ENCODE data around the gene PDE6A.

Gene PDE6A

DNA sequence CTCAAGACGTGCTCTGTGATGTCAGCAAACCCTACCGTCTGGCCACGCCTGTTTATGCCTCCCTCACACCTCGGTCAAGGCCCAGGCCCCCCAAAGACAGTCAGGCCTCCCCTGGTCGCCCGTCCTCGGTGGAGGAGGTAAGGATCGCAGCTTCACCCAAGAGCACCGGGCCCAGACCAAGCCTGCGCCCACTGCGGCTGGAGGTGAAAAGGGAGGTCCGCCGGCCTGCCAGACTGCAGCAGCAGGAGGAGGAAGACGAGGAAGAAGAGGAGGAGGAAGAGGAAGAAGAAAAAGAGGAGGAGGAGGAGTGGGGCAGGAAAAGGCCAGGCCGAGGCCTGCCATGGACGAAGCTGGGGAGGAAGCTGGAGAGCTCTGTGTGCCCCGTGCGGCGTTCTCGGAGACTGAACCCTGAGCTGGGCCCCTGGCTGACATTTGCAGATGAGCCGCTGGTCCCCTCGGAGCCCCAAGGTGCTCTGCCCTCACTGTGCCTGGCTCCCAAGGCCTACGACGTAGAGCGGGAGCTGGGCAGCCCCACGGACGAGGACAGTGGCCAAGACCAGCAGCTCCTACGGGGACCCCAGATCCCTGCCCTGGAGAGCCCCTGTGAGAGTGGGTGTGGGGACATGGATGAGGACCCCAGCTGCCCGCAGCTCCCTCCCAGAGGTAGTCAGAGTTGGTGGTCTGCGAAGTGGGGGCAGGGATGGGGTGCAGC is 111.3 kb downstream of the PDE6A start:
- no peak for DNase-seq

DNA sequence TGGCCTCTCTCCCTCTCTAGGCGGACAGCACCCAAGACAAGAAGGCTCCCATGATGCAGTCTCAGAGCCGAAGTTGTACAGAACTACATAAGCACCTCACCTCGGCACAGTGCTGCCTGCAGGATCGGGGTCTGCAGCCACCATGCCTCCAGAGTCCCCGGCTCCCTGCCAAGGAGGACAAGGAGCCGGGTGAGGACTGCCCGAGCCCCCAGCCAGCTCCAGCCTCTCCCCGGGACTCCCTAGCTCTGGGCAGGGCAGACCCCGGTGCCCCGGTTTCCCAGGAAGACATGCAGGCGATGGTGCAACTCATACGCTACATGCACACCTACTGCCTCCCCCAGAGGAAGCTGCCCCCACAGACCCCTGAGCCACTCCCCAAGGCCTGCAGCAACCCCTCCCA is 112.0 kb downstream of the PDE6A start:
- no peak for DNase-seq

DNA sequence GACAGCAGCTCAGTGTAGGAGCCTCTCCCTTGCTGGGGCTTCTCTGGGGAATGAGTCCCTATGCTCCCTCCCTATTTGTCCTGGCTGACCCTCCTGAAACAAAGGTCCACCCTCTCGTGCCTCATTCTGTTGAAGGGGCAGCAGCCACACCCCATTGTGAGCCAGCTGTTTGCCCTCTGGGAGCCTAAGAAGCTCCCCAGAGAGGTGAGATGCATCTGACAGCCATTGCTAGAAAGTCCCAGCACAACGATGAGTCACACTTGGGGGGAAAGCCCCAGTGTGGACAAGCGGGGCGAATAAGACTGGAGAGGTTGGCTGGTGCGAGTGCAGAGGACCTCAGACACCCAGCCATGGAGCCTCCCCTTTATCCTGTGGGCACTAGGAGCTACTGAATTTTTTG is 113.1 kb downstream of the PDE6A start:
- DNase-seq, result no peak

DNA sequence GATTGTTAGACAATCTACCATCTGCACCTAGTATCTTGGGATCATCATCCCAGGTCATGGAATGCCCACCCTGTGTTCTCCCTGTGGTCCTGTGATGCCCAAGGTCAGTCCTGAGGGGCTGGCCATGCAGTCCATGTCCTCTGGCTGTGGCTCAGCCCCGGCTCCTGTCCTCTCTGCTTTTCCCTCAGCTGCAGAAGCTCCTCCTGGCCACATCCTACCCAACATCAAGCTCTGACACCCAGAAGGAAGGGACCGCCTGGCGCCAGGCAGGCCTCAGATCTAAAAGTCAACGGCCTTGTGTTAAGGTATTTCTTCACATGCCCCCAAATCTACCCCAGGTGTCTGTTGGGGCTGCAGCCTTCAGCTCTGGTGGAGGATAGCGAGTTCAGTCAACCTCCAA is 114.0 kb downstream of the PDE6A start:
- no peak for DNase-seq

DNA sequence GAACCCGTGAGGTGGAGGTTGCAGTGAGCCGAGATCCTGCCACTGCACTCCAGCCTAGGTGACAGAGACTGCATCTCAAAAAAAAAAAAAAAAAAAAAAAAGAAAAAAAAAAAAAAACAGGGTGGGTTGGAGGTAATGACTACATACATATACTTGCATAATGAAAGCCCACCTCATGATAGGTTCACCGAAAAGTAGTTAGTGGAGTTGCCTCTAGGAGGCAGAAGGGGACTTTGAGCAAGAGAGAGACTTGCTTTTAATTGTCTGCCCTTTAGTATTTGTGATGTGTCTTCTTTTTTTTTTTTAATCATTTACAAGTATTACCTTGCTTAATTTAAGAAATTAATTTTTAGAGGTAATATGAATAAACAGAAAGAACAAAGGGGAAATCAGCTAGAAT is 114.6 kb downstream of the PDE6A start:
- no peak for DNase-seq

DNA sequence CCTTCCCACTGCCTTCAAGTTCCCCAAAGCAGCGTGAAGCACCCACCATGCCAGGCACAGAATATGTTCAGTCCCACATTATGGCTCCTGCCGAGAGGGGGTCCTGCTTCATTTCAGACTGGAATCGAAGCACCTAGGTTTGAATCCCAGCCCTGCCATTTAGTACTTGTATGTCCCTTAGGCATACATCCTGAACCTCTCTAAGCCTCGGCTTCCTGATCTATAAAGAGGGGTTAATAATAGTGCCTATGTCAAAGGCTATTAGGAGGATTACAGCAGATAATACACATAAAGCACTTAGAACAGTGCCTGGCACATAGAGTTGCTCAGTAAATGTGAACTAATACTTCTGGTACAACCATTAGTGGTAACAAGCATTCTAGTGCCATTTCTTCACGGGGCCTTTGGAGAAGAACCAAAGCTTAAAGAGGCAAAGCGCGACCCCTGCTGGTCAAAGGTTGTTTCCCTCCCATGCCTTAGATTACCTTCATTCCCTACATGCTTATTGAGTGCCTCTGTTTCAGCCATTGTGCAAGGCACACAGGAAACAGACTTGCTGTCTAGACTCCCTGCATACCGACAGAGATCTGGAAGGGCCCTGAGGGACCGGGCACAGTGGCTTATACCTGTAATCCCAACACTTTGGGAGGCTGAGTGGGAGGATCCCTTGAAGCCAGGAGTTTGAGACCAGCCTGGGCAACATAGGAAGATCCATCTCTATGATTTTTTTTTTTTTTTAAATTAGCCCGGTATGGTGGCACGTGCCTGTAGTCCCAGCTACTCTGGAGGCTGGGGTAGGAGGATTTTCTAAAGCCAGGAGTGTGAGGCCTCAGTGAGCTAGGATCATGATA is 116.2 kb downstream of the PDE6A start:
- peak; percentile 46 for DNase-seq

DNA sequence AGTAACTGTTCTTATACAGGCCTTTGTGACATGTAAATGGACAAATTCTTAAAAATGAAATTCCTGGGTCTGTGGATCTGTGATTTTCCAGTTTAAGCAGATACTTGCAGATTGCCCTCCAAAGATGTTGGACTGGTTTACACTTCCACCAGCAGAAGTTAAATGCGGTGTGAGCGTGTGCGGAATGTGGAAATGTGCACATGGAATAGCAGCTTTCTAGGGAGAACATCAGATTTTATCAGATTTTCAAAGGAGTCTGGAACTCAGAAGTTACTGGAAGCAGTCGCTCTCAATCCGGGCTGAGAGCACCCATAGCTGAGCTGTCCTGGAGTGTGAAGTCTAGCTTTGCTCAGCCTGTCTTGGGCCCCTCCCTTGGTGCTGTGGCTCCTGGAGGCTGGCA is 117.0 kb downstream of the PDE6A start:
- DNase-seq, result no peak

DNA sequence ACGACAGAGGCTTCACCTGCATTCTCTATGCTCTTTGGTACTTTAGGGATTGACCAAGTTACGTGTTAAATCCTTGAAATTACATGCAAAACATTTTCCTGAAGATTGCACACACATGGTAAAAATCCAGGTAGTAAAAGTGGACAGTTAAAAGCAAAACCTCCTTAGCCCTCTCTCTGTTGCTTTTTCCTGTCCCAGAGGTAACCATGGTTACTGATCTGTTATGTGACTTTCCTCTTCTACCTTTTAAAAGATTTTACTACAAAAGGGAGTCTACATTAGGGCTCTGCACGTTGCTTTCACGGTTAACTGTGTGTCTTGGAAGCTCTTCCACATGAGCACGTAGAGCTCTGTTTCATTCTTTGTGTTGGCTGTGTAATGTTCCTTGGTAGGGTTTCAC is 117.5 kb downstream of the PDE6A start:
- DNase-seq, result no peak

DNA sequence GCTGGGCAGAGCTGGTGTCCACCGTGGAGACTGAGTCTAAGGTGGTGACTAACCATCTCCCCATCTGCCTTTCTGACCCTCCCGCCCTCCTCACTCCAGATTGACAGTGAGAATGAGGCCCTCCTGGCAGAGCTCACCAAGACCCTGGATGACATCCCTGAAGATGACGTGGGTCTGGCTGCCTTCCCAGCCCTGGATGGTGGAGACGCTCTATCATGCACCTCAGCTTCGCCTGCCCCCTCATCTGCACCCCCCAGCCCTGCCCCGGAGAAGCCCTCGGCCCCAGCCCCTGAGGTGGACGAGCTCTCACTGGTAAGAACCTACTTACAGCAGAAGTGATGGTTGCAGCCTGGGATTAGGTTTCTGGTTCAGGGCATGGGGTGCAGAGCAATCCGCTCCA is 118.0 kb downstream of the PDE6A start:
- no peak for DNase-seq

DNA sequence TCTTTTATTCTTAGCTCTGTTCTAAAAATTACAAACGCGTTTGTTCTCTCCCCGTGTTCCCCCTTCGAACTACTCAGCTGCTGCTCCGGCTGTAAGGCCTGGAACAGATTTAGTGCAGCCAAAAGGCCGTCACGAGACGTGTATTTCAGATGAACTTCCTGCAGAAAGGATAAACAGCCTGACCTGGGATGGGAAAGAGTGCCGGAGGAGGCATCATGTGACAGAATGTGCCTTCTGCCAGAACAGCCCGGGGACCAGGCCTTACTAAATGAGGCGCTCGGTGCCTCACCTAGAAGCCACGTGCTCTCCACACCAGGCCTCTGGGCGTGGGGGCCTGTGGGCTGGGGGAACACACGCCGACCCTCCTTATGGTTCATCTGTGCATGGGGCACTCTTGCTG is 119.7 kb downstream of the PDE6A start:
- no peak for DNase-seq

DNA sequence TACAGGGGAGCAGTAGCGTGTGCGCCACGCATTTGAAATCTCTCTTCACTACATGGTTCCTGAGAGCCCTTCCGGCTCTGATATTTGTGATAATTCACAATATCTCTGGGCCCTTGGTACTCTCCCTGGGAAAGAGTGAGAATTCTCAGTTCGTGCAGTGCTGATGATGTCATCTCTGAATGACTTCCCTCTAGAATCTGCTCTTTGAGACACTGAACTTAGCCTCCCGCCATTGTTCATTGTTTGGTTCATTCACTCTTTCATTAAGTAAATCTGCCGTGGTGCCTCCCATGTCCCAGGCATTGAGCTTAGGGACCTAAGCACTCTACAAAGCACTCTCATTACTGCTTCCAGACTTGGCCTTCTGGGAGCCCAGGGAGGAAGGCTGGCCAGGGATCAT is 120.5 kb downstream of the PDE6A start:
- no peak for DNase-seq

DNA sequence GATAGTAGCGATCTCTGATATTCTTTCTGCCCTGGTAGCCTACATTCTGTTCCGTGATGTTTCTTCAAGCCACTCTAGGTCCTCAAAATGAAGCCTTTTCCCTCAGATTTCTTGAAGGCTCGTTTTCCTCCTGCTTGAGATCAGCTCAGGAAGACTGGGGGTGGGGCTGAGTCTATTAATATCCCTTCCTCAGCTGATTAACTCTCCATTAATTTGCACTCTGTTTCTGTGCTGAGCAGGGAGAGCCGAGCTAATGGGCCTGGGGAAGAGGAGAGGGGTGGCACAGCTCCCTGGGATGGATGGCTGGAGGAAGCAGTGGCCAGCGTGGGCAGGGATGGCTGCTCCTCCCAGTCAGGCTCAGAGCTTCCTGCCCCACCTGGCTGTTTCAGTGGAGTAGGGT is 121.2 kb downstream of the PDE6A start:
- no peak for DNase-seq

DNA sequence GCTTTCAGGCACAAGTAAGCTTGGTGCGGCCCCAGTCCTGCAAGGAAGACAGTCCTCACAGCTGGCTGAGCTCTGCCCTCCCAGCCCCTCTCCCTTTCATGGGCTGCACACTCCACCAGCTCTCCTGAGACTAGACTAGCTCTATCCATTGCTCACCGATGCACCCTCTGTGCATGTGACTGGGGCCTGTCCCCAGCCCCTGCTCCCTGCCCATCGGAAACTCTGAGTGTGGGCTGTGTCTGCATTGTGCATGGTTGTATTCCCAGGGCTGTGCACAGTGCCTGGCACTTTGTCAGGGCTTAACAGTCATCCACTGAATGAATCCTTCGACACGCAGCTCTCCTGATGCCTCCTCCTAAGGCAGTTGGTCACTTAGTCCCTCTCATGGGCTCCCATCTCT is 122.3 kb downstream of the PDE6A start:
- no peak for DNase-seq

DNA sequence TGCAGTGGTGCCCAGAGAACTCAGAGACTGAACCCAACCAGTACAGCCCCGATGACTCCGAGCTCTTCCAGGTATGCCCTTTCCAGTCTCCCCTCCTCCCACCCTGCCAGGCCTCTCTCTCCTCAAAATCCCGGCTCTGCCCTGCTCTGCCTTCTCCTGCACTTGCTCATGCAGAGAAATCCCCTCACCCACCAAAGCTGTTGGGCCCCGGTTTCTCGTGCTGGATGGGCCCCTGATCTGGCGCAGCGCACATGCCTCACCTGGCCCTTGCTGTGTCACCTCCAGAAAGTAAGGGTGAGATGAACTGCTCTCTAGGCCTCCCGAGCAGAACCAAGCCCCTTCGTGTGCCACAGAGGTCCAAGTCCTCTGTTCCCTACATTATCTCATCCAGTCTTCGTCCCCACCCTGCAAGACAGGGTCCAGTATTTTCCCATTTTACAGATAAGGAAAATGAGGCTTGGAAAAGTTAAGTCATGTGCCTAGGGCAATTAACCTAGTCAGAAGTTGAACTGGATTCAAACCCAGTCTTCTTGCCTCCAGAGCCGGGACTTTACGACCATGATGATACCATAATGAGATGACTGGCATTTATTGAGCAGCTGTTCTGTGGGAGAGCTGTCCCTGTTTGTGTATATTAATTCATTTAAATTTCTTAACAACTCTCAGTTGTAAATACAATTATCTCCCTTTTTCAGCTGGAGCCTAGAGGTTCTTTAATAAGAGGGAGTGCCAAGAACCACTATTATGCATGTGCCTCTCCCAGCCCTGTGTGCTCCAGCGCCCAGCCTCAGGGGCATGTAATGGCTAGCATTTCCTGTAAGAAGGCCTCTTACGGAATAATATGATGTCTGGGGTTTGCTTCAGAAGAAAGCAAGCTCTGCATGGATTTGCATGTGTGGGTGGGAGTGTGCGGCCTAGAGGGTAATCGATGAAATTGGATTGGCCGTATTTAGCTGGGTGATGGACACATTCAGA is 123.8 kb downstream of the PDE6A start:
- no peak for DNase-seq

DNA sequence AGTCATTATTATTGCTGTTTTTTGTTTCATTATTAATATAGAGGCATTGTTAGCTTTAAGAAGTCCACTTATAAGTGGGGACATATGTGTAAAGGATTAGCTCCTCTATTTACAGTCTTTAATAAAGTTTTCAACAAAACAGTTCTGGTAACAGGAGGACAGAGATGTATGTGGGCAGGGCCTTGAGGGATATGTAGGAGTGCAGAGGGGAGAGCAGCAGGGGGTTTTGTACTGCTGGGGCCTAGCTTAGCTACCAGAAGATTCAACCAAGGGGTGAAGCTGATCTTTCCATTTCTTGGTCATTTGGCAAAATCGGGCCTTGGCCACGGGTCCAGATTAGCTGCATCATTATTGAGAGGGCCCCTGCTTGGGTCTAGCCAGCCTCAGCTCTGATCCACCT is 124.6 kb downstream of the PDE6A start:
- DNase-seq, result no peak

DNA sequence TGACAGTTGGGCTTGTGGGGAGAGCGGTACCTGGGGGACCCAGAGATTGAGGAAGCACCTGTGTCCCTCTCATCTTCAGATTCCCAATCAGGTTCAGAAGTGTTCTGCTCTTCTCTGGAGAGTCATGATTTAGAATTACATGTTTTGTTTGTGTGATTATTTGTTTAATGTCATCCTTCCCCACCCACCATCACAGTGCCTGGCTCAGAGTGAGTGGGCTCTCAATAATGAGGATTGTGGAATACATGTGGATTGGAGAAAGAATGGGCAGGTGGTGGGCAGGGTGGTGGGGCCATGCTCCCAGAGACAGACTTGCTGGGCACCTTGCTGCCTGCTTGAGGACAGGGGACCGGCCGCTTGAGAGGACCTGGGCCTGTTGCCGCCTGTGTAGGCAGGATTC is 126.5 kb downstream of the PDE6A start:
- DNase-seq, result no peak

DNA sequence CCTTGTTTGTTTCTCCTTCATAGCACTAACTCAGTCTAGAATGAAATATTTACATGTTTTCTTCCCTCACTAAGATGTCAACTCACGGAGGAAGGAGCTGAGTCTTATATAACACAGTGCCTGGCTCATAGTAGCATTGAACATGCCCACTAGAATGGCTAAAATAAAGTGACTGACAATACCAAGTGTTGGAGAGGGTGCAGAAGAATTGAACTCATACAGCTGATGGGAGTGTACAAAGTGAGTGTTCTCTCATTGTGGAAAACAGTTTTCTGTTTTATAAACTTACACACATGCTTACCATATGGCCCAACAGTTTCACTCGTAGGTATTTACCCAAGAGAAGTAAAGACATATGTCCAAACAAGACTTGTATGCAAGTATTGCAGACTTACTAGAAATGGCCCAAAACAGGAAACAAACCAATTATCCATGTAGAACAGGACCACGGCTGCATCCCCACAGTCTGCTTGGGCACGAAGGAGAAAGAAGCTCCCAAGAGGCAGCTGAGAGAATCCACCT is 127.0 kb downstream of the PDE6A start:
- no peak for DNase-seq

DNA sequence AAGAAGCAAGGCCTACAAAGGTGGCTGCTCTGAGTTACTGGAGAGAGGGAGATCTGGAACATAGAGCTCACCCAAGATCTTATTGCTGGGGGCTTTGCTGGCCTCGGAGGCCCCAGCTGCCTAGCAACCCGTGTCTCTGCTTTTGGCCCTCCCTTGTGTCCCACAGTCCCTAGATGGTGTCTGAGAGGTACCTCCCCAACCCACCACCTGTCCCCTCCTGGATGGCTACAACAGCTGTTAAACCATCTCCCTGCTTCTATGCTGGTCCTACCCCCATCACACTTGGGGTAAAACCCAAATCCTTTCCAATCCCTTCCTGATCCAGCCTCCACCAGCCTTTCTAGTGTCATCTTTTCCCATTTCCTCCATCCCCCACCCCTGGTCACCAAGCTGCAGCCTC is 127.9 kb downstream of the PDE6A start:
- no peak for DNase-seq

DNA sequence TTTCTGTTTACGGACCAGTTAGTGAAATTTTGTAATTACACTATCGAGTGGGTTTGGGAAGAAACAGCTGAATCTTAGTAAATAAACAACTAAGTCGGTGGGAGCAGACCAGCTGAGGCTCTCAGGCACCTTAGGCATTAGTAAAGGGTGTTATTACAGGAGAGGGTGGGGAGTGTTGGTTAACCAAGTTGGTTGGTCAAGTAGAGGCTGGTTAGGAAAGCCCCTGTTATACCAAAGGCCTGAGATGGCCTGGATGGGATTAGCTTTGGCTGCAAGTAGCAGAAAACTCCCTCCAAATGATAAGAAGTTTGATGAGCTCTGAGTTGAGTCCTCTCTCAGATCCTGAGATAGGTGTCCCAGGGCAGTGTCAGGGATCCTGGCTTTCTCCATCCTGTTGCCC is 133.1 kb downstream of the PDE6A start:
- DNase-seq, result no peak

DNA sequence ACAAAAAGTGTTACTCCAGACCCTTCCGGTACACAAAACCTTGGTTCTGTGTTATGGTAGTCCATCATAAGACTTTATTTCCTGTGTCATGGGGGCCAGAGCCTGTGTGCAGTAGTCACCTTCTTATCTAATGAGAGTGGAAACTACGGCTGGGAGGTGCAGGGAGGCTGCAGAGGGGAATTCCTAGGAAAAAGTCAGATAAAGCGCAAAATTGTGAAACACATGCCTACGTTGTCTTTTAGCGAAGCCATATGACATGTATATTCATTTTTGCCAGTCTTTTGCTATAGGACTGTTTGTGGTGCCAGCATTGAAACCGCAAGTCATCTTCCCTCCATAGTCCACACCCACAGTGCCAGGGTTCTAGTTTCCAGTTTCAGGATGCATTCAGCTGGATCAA is 133.7 kb downstream of the PDE6A start:
- no peak for DNase-seq

DNA sequence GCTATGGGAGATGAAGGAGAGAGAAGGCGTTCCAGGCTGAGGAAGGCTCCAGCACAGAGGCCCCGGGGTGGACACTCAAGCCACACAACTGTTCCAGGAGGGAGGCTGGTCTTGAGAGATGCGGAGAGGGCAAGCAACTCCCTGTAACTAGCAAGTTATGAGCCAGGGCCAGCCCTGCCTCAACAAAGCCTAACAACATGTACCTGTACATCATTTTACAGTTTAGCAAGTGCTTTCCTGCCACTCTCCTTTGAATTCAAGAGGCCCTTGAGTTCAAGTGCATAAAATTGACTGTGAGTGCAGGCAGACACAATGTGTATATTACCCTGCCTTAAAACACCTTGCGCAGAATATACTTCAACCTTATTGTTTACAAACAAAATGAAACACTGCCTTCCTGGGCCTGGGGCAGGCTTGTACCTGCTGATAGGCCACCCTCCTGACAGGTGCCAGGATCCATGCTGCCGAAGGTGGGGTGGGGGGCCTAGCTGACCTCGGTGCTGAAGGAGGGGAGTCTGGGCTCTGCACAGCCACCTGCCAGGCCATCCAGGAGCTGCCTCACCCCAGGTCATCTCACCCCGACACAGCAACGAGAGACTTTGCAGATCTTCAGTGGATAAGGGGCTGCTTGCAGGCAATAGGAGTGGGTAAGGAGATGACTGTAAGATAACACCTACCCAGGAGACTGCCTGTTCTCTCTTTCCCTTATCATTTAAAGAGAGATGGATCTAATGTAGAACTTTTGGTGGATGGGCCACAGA is 134.5 kb downstream of the PDE6A start:
- peak; percentile 76 for DNase-seq

DNA sequence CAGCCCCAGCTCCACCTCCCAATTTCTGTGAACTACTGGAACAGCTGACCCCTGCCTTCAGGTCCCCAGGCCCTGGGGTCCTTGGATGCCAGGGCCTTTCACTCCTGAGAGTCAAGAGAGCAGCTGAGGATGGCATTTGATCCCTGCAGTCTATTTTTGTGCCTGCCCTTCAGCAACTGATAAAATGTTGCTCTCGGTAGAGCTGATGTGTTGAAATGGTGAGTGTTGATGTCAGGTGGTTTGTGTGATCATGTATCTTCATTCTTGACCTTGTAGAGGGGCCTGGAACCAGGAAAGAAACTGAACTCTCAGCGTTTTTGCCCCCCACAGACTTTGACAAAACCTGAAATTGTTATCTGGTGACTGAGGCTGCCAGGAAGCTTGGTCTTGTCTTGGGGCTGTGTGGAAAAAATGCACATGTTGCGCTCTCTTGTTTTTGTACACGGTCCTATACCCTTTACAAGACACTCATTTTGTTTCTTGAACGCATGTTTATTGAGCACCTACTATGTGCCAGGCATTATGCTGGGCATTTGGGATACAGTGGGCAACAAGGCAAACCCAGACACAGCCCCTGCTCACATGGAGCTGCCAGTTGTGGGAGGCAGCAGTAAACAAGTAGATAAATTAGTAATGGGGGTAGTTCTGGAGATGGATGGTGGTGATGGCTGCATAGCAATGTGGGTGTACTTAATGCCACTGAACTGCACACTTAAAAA is 136.2 kb downstream of the PDE6A start:
- no peak for DNase-seq

Measured in DMS153 (cell line).